Measurements from ENCODE around the gene DOP1A. TPM values are rescaled to one million over a fixed set of nuclear protein-coding genes. Genes with fewer than 3 reads are reported as not detected.

DOP1A gene
- 10 to 100 TPM; 20.2 to 33.4 (median 22.4) TPM for total RNA-seq

GRCh38 chr6:83067448-83068439 lies at the start of gene DOP1A:
Gene DOP1A, plus strand, starts transcription at chr6:83067671. Its CDS starts 29,307 bp downstream, at chr6:83096978.
- peak in 2 of 3 donors; percentile 56 to 77 for TF ChIP-seq CTCF (IDR thresholded peaks at IDR 0.05)
- ATAC-seq (ENCODE audit: low FRiP score) (peak; percentile 96), DNase-seq (ENCODE audit: low spot score) (peak; percentile 93)

- no peak for ATAC-seq (ENCODE audit: low FRiP score)
- DNase-seq (ENCODE audit: low spot score), result no peak
- TF ChIP-seq CTCF (IDR thresholded peaks at IDR 0.05), result no peak
Observed at GRCh38 chr6:83019741-83020140, 47.7 kb upstream of the DOP1A start.

- no peak for TF ChIP-seq CTCF (IDR thresholded peaks at IDR 0.05)
- DNase-seq (ENCODE audit: low spot score) (no peak), ATAC-seq (ENCODE audit: low FRiP score) (no peak)
Observed at GRCh38 chr6:83031689-83032088, 35.8 kb upstream of the DOP1A start.

GRCh38 chr6:83038246-83038645 lies 29.2 kb upstream of the DOP1A start:
- no peak for TF ChIP-seq CTCF (IDR thresholded peaks at IDR 0.05)
- ATAC-seq (ENCODE audit: low FRiP score) (no peak), DNase-seq (ENCODE audit: low spot score) (no peak)

- DNase-seq (ENCODE audit: low spot score), result no peak
- no peak for ATAC-seq (ENCODE audit: low FRiP score)
- no peak for TF ChIP-seq CTCF (IDR thresholded peaks at IDR 0.05)
Observed at GRCh38 chr6:83042467-83043053, 24.9 kb upstream of the DOP1A start.

- DNase-seq (ENCODE audit: low spot score), result no peak
- no peak for TF ChIP-seq CTCF (IDR thresholded peaks at IDR 0.05)
- ATAC-seq (ENCODE audit: low FRiP score), result no peak
Observed at GRCh38 chr6:83044091-83044768, 23.2 kb upstream of the DOP1A start.
